Activated effector memory CD4-positive, alpha-beta T cell treated with anti-CD3 and anti-CD28 coated beads, Interleukin-2, amount 50 U/mL, for 16 hours (primary cell): ENCODE measurements around the gene TMTC4.
"Not testable (repeated sequence)": the region's sequence is repeated elsewhere in the genome, so short reads cannot be mapped to it uniquely, and the experiment has no call there.

Source experiments
- DNase-seq: peaks from one replicate; pipeline ENCODE4 v3.0.0-alpha.2; 2020

Gene TMTC4

GRCh38 chr13:100580045-100580444 lies 94.5 kb downstream of the TMTC4 start:
- no peak for DNase-seq

GRCh38 chr13:100577239-100577638 lies 97.4 kb downstream of the TMTC4 start:
- DNase-seq: not testable (repeated sequence)

GRCh38 chr13:100573121-100573520 lies 101.5 kb downstream of the TMTC4 start:
- peak; percentile 89 for DNase-seq

DNA sequence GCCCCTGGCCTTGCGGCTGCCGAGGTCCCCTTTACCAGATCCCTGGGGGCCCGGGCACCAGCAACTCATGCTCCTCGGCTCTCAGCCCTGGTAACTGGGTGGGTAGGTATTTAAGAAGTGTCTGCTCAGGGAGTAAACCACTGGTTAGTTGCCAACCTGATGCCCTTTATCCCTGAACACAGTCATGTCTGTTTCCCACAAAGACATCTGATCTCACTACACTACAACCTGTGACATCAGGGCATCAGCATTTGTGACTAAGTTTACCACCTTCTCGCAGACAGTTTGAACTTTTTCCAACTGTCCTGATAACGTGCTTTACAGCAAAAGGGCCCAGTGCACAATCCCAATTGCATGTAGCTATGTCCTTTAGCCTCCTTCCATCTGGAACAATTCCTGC lies 108.1 kb downstream of the TMTC4 start:
- no peak for DNase-seq

DNA sequence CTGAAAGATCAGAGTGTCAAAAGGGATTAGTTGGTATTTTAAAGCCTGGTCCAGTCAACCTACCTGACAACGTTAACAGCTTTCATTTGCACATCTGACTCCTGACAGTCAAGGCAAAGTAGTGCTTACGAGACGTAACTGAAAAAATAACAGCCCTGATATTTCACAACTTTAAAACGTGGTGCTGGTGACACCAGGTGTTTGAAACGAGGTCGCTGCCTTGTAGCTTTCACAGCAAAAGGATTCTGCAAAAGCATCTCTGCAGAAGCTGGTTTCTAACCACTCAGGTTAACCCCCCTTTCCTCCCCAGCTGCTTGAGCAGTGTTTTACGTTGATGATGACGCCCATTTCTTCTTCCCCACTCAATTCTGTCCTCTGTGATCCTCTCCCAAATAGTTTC lies 109.3 kb downstream of the TMTC4 start:
- DNase-seq: no peak

- no peak for DNase-seq
Observed at GRCh38 chr13:100564444-100565223, 110.0 kb downstream of the TMTC4 start.

DNA sequence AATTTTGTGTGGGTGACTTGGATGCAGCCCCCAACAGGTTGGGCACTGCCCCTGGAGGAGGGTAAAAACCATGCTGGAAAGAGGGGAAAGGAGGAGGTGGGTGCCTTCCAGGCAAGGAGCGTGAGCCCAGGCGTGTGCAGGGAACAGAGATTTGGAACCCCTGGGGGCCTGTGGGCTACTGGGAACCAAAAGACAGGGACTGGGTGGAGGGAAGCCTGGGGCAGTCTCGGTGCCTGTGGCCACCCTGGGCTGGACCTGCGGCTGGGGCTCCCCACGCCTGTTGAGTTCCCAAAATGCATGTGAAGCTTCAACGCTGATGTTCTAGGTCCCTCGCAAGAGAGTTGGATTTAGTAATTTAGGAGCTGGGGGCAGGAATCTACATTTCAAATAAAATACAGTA lies 110.8 kb downstream of the TMTC4 start:
- no peak for DNase-seq

DNA sequence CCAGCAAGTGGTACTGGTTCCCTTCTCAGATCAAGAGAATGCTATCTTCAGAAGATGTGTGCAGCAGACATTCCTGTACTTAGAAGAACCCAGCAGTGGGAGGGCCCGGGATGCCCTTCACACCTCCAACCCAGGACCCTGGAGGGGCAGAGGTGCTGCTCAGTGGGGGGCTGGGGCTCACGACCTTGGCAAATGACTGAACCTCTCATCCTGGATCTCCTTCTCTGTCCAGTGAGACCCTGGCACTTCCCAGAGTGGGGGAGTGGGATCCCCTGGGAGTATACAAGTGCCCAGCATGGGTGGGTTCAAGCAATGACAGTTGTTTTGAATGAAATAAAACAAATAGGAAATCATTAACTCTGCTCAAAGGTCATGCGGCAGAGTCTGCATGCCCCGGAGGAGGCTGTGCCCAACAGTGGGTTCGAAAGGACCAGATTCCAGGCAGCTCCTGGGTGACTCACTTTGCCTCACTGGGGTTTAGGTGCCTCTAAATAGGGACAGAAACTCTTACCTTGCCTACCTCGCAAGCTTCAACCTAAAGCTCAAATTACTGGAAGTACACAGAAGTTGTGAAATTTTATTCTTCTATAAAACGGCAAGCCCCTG lies 112.9 kb downstream of the TMTC4 start:
- no peak for DNase-seq

DNA sequence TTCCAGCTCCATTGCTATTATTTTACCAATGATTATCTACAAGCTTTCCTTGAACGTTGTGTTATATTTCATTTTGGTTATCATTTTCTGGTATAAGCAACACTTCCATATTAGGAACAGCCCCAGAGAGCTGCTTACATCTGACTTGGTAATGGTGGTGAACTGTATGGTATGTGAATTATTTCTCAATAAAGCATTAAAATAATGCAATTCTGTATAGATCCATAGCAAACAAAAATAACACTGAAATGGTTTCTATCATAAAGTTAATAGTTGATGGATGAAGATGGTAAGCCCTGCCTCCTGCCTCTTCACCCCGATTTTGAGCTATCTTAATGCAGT lies 113.5 kb downstream of the TMTC4 start:
- DNase-seq: no peak

GRCh38 chr13:100560498-100561157 lies 114.0 kb downstream of the TMTC4 start:
- DNase-seq: no peak

DNA sequence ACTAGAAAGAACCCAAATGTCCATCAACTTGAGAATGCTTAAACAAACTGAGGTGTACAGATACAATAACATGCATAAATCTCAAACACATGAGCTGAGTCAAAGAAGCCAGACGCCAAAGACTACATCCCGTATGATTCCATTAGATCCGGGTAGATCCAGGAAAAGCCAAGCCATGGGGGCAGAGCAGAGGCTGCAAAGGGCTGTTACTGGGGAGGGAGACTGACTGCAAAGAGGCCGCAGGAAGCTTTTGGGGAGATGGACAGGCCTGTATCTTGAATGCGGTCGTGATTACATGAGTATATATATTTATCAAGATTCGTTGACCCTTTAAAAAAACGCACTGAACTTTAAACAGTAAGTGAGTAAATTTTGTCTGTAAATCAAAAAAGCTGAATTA lies 114.7 kb downstream of the TMTC4 start:
- no peak for DNase-seq
